HEK293 (cell line): ENCODE measurements around the gene FASTKD3.

Experiments
- CTCF ChIA-PET: fragments of 350-600 bp; formaldehyde crosslinking; extraction: SDS; loops from one replicate; lab custom pipeline; 2021; ENCODE audit warnings: antibody characterized with exemption; lab: Yijun Ruan, JAX
- POLR2A ChIA-PET: fragments of 300-600 bp; formaldehyde crosslinking; extraction: SDS; loops from one replicate; lab custom pipeline; 2020; ENCODE audit warnings: antibody characterized with exemption, inconsistent platforms; lab: Yijun Ruan, JAX
- H3K27ac ChIP-seq: fragments of 200-500 bp; sonication (Bioruptor generic); 2 replicates; pipeline ENCODE4 v1.5.1; 2014; ENCODE audit warnings: low read depth, low read length, control low read depth, inconsistent platforms; ENCODE audit errors: extremely low read depth
- H3K36me3 ChIP-seq, 2 experiments: fragments of 200-500 bp in 1 of 2; sonication (Bioruptor generic) in 1 of 2; 1 replicate in 1 of 2; 2 replicates in 1 of 2; pipeline ENCODE4 v1.5.1; 2014 to 2017; ENCODE audit warnings: inconsistent platforms in 2 of 2, low read length in 2 of 2; ENCODE audit not compliant: control insufficient read depth in 2 of 2, insufficient read depth in 1 of 2
- H3K4me1 ChIP-seq: fragments of 200-500 bp; sonication (Bioruptor generic); 2 replicates; pipeline ENCODE4 v1.5.1; 2014; ENCODE audit warnings: mild to moderate bottlenecking, low read length, inconsistent platforms; ENCODE audit not compliant: control insufficient read depth, insufficient read depth
- H3K4me3 ChIP-seq: 2 replicates; pipeline ENCODE4 v1.5.1; 2011; ENCODE audit warnings: low read depth, mild to moderate bottlenecking, control low read depth, low read length, moderate library complexity
- H3K9me3 ChIP-seq: fragments of 200-500 bp; sonication (Bioruptor generic); 2 replicates; pipeline ENCODE4 v1.5.1; 2014; ENCODE audit warnings: low read depth, low read length, inconsistent platforms; ENCODE audit not compliant: control insufficient read depth, insufficient read depth
- GLIS2 ChIP-seq: fragments of 450-650 bp; formaldehyde crosslinking; IDR thresholded peaks from 2 replicates; pipeline ENCODE4 v1.5.1; 2016; ENCODE audit warnings: missing biosample characterization, missing genetic modification characterization
- IKZF3 ChIP-seq: fragments of 450-650 bp; IDR thresholded peaks from 2 replicates; pipeline ENCODE4 v1.5.0; 2018; ENCODE audit warnings: missing biosample characterization, mild to moderate bottlenecking, missing genetic modification characterization, moderate library complexity
- PRDM1 ChIP-seq: fragments of 450-650 bp; formaldehyde crosslinking; IDR thresholded peaks from 2 replicates; pipeline ENCODE4; 2016; ENCODE audit warnings: missing biosample characterization, missing genetic modification characterization
- ZBTB1 ChIP-seq: fragments of 450-650 bp; formaldehyde crosslinking; IDR thresholded peaks from 2 replicates; pipeline ENCODE4 v1.5.1; 2016; ENCODE audit warnings: missing biosample characterization, missing genetic modification characterization
- ZBTB7A ChIP-seq: fragments of 450-650 bp; formaldehyde crosslinking; IDR thresholded peaks from 2 replicates; pipeline ENCODE4 v1.5.1; 2016; ENCODE audit warnings: low read depth, missing biosample characterization, missing genetic modification characterization
- ZFP41 ChIP-seq: fragments of 450-650 bp; formaldehyde crosslinking; IDR thresholded peaks from 2 replicates; pipeline ENCODE4 v1.5.1; 2016; ENCODE audit warnings: missing biosample characterization, missing genetic modification characterization, borderline replicate concordance
- ZIC2 ChIP-seq: fragments of 450-650 bp; formaldehyde crosslinking; IDR thresholded peaks from 2 replicates; pipeline ENCODE4 v1.5.1; 2016; ENCODE audit warnings: missing biosample characterization, missing genetic modification characterization
- ZNF140 ChIP-seq: fragments of 450-650 bp; formaldehyde crosslinking; IDR thresholded peaks from 2 replicates; pipeline ENCODE4 v1.5.1; 2016; ENCODE audit warnings: missing biosample characterization, missing genetic modification characterization
- ZNF155 ChIP-seq: fragments of 450-650 bp; formaldehyde crosslinking; IDR thresholded peaks from 2 replicates; pipeline ENCODE4 v1.5.1; 2016; ENCODE audit warnings: missing biosample characterization, missing genetic modification characterization
- ZNF366 ChIP-seq: fragments of 450-650 bp; formaldehyde crosslinking; conservative IDR thresholded peaks from 2 replicates; pipeline ENCODE4 v1.5.1; 2016; ENCODE audit warnings: missing biosample characterization, missing genetic modification characterization
- ZNF433 ChIP-seq: fragments of 450-650 bp; formaldehyde crosslinking; IDR thresholded peaks from 2 replicates; pipeline ENCODE4 v1.5.1; 2016; ENCODE audit warnings: missing biosample characterization, missing genetic modification characterization, low read depth
- ZNF654 ChIP-seq: fragments of 450-650 bp; formaldehyde crosslinking; IDR thresholded peaks from 2 replicates; pipeline ENCODE4 v1.5.1; 2016; ENCODE audit warnings: low read depth, missing biosample characterization, missing genetic modification characterization
- ZNF785 ChIP-seq: fragments of 450-650 bp; formaldehyde crosslinking; IDR thresholded peaks from 2 replicates; pipeline ENCODE4 v1.5.1; 2016; ENCODE audit warnings: missing biosample characterization, missing genetic modification characterization
- ZNF830 ChIP-seq: fragments of 450-650 bp; IDR thresholded peaks from 2 replicates; pipeline ENCODE4 v1.5.0; 2018; ENCODE audit warnings: missing biosample characterization, missing genetic modification characterization, low read depth, mild to moderate bottlenecking, moderate library complexity
- ZNF843 ChIP-seq: fragments of 450-650 bp; formaldehyde crosslinking; IDR thresholded peaks from 2 replicates; pipeline ENCODE4 v1.5.1; 2016; ENCODE audit warnings: missing biosample characterization, missing genetic modification characterization
- ZSCAN23 ChIP-seq: fragments of 450-650 bp; formaldehyde crosslinking; IDR thresholded peaks from 2 replicates; pipeline ENCODE4 v1.5.1; 2016; ENCODE audit warnings: missing biosample characterization, missing genetic modification characterization
- TF ChIP-seq, protein P1 (sequence below): fragments of 450-650 bp; formaldehyde crosslinking; IDR thresholded peaks from 2 replicates; pipeline ENCODE4 v1.5.1; 2016; ENCODE audit warnings: missing biosample characterization, missing genetic modification characterization, borderline replicate concordance
- TF ChIP-seq, protein P2 (sequence below): fragments of 450-650 bp; formaldehyde crosslinking; IDR thresholded peaks from 2 replicates; pipeline ENCODE4 v1.5.1; 2016; ENCODE audit warnings: missing biosample characterization, missing genetic modification characterization
- TF ChIP-seq, protein P3 (sequence below): fragments of 450-650 bp; formaldehyde crosslinking; IDR thresholded peaks from 2 replicates; pipeline ENCODE4 v1.5.1; 2016; ENCODE audit warnings: missing biosample characterization, missing genetic modification characterization
- TF ChIP-seq, protein P4 (sequence below): fragments of 450-650 bp; formaldehyde crosslinking; IDR thresholded peaks from 2 replicates; pipeline ENCODE4; 2016; ENCODE audit warnings: missing biosample characterization, missing genetic modification characterization
- TF ChIP-seq, protein P5 (sequence below): fragments of 450-650 bp; formaldehyde crosslinking; IDR thresholded peaks from 2 replicates; pipeline ENCODE4 v1.5.1; 2016; ENCODE audit warnings: missing biosample characterization, missing genetic modification characterization
- TF ChIP-seq, protein P6 (sequence below): fragments of 450-650 bp; formaldehyde crosslinking; conservative IDR thresholded peaks from 2 replicates; pipeline ENCODE4 v1.5.1; 2016; ENCODE audit warnings: low read depth, missing biosample characterization, missing genetic modification characterization

Gene FASTKD3

DNA sequence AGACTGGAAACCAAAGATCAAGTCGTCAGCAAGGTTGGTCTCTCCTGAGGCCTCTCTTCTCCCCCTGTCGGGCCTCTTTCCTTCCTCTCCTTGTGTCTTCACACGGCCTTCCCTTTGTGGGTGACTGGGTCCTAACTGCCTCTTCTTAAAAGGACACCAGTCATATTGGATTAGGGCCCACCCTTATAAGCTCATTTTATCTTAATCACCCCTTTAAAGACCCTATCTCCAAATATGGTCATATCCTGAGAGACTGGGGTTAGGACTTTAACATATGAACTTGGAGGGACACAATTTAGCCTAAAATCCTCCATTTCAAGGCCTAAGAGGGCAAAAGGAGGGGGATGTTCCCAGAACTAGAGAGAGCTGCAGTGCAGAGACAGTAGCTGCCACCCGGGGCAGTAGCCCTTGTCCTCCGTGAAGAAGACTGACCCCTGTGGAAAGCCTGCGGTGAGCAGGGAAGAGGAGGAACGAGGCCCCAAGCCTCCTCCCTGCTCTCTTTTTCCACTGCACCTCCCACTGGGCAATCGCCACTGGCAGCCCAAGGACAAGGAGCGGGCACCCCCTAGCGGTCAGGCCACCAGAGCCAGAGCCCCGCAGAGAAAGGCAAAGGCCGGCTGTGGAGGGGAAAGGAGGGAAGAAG, 52.8 kb downstream of the FASTKD3 start:
- Histone ChIP-seq H3K36me3 (no peaks in the 10 kb centered on the region), H3K4me1 (peaks cover 3% of the 10 kb centered on the region; the same call in 1 of the 2 replicates), H3K4me3 (no peak overlapping the region), H3K27ac (no peak overlapping the region), H3K9me3 (no peaks in the 10 kb centered on the region)
- POLR2A ChIA-PET: interaction anchor here (1.0 kb wide), 1 partner anchor 53 kb away, joined by 3 read pairs; the partner anchor contains the start of genes FASTKD3 and MTRR
- CTCF ChIA-PET: interaction anchor here (0.6 to 5.2 kb wide), 45 partner anchors 9 to 1607 kb away, joined by 3 to 46 read pairs (median 4); partner anchors contain the start of gene CFAP90
- TF ChIP-seq ZNF366 (tag by site-specific recombination): peak; percentile 55; the same call in 1 of the 2 replicates
- no peak for TF ChIP-seq ZBTB1 (tag by site-specific recombination)
- TF ChIP-seq, protein P1, sequence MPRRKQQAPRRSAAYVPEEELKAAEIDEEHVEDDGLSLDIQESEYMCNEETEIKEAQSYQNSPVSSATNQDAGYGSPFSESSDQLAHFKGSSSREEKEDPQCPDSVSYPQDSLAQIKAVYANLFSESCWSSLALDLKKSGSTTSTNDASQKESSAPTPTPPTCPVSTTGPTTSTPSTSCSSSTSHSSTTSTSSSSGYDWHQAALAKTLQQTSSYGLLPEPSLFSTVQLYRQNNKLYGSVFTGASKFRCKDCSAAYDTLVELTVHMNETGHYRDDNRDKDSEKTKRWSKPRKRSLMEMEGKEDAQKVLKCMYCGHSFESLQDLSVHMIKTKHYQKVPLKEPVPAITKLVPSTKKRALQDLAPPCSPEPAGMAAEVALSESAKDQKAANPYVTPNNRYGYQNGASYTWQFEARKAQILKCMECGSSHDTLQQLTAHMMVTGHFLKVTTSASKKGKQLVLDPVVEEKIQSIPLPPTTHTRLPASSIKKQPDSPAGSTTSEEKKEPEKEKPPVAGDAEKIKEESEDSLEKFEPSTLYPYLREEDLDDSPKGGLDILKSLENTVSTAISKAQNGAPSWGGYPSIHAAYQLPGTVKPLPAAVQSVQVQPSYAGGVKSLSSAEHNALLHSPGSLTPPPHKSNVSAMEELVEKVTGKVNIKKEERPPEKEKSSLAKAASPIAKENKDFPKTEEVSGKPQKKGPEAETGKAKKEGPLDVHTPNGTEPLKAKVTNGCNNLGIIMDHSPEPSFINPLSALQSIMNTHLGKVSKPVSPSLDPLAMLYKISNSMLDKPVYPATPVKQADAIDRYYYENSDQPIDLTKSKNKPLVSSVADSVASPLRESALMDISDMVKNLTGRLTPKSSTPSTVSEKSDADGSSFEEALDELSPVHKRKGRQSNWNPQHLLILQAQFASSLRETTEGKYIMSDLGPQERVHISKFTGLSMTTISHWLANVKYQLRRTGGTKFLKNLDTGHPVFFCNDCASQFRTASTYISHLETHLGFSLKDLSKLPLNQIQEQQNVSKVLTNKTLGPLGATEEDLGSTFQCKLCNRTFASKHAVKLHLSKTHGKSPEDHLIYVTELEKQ: no peak
- TF ChIP-seq, protein P2, sequence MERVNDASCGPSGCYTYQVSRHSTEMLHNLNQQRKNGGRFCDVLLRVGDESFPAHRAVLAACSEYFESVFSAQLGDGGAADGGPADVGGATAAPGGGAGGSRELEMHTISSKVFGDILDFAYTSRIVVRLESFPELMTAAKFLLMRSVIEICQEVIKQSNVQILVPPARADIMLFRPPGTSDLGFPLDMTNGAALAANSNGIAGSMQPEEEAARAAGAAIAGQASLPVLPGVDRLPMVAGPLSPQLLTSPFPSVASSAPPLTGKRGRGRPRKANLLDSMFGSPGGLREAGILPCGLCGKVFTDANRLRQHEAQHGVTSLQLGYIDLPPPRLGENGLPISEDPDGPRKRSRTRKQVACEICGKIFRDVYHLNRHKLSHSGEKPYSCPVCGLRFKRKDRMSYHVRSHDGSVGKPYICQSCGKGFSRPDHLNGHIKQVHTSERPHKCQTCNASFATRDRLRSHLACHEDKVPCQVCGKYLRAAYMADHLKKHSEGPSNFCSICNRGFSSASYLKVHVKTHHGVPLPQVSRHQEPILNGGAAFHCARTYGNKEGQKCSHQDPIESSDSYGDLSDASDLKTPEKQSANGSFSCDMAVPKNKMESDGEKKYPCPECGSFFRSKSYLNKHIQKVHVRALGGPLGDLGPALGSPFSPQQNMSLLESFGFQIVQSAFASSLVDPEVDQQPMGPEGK (tag by site-specific recombination): no peak
- no peak for TF ChIP-seq ZNF843 (tag by site-specific recombination)
- TF ChIP-seq IKZF3: peak; percentile 64; the same call in 1 of the 2 replicates
- peak; percentile 95 for TF ChIP-seq ZIC2 (tag by site-specific recombination)
- TF ChIP-seq ZFP41 (tag by site-specific recombination): no peak
- TF ChIP-seq, protein P3, sequence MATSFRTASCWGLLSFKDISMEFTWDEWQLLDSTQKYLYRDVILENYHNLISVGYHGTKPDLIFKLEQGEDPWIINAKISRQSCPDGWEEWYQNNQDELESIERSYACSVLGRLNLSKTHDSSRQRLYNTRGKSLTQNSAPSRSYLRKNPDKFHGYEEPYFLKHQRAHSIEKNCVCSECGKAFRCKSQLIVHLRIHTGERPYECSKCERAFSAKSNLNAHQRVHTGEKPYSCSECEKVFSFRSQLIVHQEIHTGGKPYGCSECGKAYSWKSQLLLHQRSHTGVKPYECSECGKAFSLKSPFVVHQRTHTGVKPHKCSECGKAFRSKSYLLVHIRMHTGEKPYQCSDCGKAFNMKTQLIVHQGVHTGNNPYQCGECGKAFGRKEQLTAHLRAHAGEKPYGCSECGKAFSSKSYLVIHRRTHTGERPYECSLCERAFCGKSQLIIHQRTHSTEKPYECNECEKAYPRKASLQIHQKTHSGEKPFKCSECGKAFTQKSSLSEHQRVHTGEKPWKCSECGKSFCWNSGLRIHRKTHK: no peak
- no peak for TF ChIP-seq ZNF830 (tag by site-specific recombination)
- TF ChIP-seq ZNF140 (tag by site-specific recombination): no peak
- TF ChIP-seq ZBTB7A (tag by site-specific recombination): no peak
- no peak for TF ChIP-seq ZNF433 (tag by site-specific recombination)
- TF ChIP-seq, protein P4, sequence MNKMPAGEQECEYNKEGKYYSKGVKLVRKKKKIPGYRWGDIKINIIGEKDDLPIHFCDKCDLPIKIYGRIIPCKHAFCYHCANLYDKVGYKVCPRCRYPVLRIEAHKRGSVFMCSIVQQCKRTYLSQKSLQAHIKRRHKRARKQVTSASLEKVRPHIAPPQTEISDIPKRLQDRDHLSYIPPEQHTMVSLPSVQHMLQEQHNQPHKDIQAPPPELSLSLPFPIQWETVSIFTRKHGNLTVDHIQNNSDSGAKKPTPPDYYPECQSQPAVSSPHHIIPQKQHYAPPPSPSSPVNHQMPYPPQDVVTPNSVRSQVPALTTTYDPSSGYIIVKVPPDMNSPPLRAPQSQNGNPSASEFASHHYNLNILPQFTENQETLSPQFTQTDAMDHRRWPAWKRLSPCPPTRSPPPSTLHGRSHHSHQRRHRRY: no peak
- 0 out of 2 replicates have a peak, but pooled peaks have one; percentile 29 for TF ChIP-seq ZNF785 (tag by site-specific recombination)
- no peak for TF ChIP-seq ZNF155 (tag by site-specific recombination)
- TF ChIP-seq ZNF654: peak; percentile 84
- 0 out of 2 replicates have a peak, but pooled peaks have one; percentile 23 for TF ChIP-seq GLIS2 (tag by site-specific recombination)
- TF ChIP-seq, protein P5, sequence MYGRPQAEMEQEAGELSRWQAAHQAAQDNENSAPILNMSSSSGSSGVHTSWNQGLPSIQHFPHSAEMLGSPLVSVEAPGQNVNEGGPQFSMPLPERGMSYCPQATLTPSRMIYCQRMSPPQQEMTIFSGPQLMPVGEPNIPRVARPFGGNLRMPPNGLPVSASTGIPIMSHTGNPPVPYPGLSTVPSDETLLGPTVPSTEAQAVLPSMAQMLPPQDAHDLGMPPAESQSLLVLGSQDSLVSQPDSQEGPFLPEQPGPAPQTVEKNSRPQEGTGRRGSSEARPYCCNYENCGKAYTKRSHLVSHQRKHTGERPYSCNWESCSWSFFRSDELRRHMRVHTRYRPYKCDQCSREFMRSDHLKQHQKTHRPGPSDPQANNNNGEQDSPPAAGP (tag by site-specific recombination): peak; percentile 31; the same call in 1 of the 2 replicates
- TF ChIP-seq ZSCAN23 (tag by site-specific recombination): no peak
- TF ChIP-seq, protein P6, sequence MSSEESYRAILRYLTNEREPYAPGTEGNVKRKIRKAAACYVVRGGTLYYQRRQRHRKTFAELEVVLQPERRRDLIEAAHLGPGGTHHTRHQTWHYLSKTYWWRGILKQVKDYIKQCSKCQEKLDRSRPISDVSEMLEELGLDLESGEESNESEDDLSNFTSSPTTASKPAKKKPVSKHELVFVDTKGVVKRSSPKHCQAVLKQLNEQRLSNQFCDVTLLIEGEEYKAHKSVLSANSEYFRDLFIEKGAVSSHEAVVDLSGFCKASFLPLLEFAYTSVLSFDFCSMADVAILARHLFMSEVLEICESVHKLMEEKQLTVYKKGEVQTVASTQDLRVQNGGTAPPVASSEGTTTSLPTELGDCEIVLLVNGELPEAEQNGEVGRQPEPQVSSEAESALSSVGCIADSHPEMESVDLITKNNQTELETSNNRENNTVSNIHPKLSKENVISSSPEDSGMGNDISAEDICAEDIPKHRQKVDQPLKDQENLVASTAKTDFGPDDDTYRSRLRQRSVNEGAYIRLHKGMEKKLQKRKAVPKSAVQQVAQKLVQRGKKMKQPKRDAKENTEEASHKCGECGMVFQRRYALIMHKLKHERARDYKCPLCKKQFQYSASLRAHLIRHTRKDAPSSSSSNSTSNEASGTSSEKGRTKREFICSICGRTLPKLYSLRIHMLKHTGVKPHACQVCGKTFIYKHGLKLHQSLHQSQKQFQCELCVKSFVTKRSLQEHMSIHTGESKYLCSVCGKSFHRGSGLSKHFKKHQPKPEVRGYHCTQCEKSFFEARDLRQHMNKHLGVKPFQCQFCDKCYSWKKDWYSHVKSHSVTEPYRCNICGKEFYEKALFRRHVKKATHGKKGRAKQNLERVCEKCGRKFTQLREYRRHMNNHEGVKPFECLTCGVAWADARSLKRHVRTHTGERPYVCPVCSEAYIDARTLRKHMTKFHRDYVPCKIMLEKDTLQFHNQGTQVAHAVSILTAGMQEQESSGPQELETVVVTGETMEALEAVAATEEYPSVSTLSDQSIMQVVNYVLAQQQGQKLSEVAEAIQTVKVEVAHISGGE (tag by site-specific recombination): no peak
- peak; percentile 41; the same call in 1 of the 2 replicates for TF ChIP-seq PRDM1 (tag by site-specific recombination)
